Immature natural killer cell (primary cell): ENCODE measurements around the gene CD24. TPM values are rescaled to one million over a fixed set of nuclear protein-coding genes. Genes with fewer than 3 reads are reported as not detected.
"Not testable (repeated sequence)": the region's sequence is repeated elsewhere in the genome, so short reads cannot be mapped to it uniquely, and the experiment has no call there.

Experiments used
- DNase-seq, 3 donors: peaks; one replicate each; pipeline ENCODE4 v3.0.0; 2022; ENCODE audit warnings: mixed read lengths in 1 of 3
- H3K27ac Mint-ChIP-seq, 6 donors: one replicate each; pipeline ENCODE4 v1.8.0; 2020; ENCODE audit warnings: mixed read lengths in 6 of 6, mild to moderate bottlenecking in 5 of 6, inconsistent platforms in 4 of 6, moderate library complexity in 3 of 6
- H3K27me3 Mint-ChIP-seq, 3 donors: one replicate each; pipeline ENCODE4 v1.8.0; 2020 to 2021; ENCODE audit warnings: low read depth in 3 of 3, mild to moderate bottlenecking in 3 of 3, mixed read lengths in 3 of 3, moderate library complexity in 3 of 3, inconsistent platforms in 1 of 3
- H3K36me3 Mint-ChIP-seq, 3 donors: one replicate each; pipeline ENCODE4 v1.8.0; 2020; ENCODE audit warnings: mixed read lengths in 3 of 3, inconsistent platforms in 2 of 3, mild to moderate bottlenecking in 2 of 3
- H3K4me1 Mint-ChIP-seq, 2 donors: one replicate each; pipeline ENCODE4 v1.8.0; 2020; ENCODE audit warnings: inconsistent platforms in 2 of 2, mild to moderate bottlenecking in 2 of 2, mixed read lengths in 2 of 2, moderate library complexity in 1 of 2
- H3K4me3 Mint-ChIP-seq, 5 donors: one replicate each; pipeline ENCODE4 v1.8.0; 2020; ENCODE audit warnings: mild to moderate bottlenecking in 5 of 5, mixed read lengths in 5 of 5, inconsistent platforms in 3 of 5, moderate library complexity in 3 of 5
- H3K9me3 Mint-ChIP-seq, 6 donors: one replicate each; pipeline ENCODE4 v1.8.0; 2020; ENCODE audit warnings: mild to moderate bottlenecking in 6 of 6, mixed read lengths in 6 of 6, inconsistent platforms in 4 of 6, moderate library complexity in 3 of 6
- polyA plus RNA-seq, 3 donors: library from polyadenylated mRNA; unstranded; fragments of 300-500 nt; fragmentation: Illumina TruSeq; gene quantifications; one replicate each; pipeline ENCODE4 v1.2.3, GENCODE V29; 2021

CD24 gene
- polyA plus RNA-seq, 3 donors from 2014 or later = 0.28 to 0.48 TPM; not detected in 1

GRCh38 chr6:106976270-106976669 lies 1.7 kb upstream of the CD24 start:
- no peaks in the 10 kb centered on the region for H3K4me1 Mint-ChIP-seq
- H3K4me3 Mint-ChIP-seq = peak overlapping the region in 1 of 5 donors; percentile 64
- no peak overlapping the region for H3K27ac Mint-ChIP-seq
- H3K36me3 Mint-ChIP-seq = no peaks in the 10 kb centered on the region
- DNase-seq = no peak
- H3K9me3 Mint-ChIP-seq = peaks cover 0 to 2% (median 0%) of the 10 kb centered on the region in 6 donors
- peaks cover 12 to 37% (median 15%) of the 10 kb centered on the region in 3 donors for H3K27me3 Mint-ChIP-seq

GRCh38 chr6:106975738-106976064 lies 1.2 kb upstream of the CD24 start:
- no peaks in the 10 kb centered on the region for H3K36me3 Mint-ChIP-seq
- peaks cover 12 to 40% (median 19%) of the 10 kb centered on the region in 3 donors for H3K27me3 Mint-ChIP-seq
- H3K4me3 Mint-ChIP-seq = peak overlapping the region in 4 of 5 donors; percentile 29 to 64 (median 56)
- H3K27ac Mint-ChIP-seq = no peak overlapping the region
- peaks cover 0 to 2% (median 0%) of the 10 kb centered on the region in 6 donors for H3K9me3 Mint-ChIP-seq
- no peaks in the 10 kb centered on the region for H3K4me1 Mint-ChIP-seq
- no peak for DNase-seq

GRCh38 chr6:106974999-106975737 lies 639 bp upstream of the CD24 start:
- peaks cover 12 to 38% (median 19%) of the 10 kb centered on the region in 3 donors for H3K27me3 Mint-ChIP-seq
- H3K4me3 Mint-ChIP-seq = no peak overlapping the region
- H3K36me3 Mint-ChIP-seq = no peaks in the 10 kb centered on the region
- peaks cover 0 to 2% (median 0%) of the 10 kb centered on the region in 6 donors for H3K9me3 Mint-ChIP-seq
- H3K27ac Mint-ChIP-seq = no peak overlapping the region
- H3K4me1 Mint-ChIP-seq = no peaks in the 10 kb centered on the region
- DNase-seq = no peak

- DNase-seq = no peak
- peaks cover 12 to 32% (median 19%) of the 10 kb centered on the region in 3 donors for H3K27me3 Mint-ChIP-seq
- peaks cover 0 to 2% (median 0%) of the 10 kb centered on the region in 6 donors for H3K9me3 Mint-ChIP-seq
- peak overlapping the region in 4 of 5 donors; percentile 20 to 48 (median 30) for H3K4me3 Mint-ChIP-seq
- no peak overlapping the region for H3K27ac Mint-ChIP-seq
- H3K36me3 Mint-ChIP-seq = no peaks in the 10 kb centered on the region
- no peaks in the 10 kb centered on the region for H3K4me1 Mint-ChIP-seq
These were observed 643 bp downstream of the CD24 start for GRCh38 chr6:106973836-106974335.

- Mint-ChIP-seq H3K27me3 (peaks cover 12 to 35% (median 19%) of the 10 kb centered on the region in 3 donors), H3K9me3 (peaks cover 0 to 3% (median 0%) of the 10 kb centered on the region in 6 donors), H3K36me3 (no peaks in the 10 kb centered on the region), H3K4me3 (peak overlapping the region in 1 of 5 donors; percentile 7), H3K4me1 (no peaks in the 10 kb centered on the region), H3K27ac (no peak overlapping the region)
- no peak for DNase-seq
These were observed 1.3 kb downstream of the CD24 start for GRCh38 chr6:106973018-106973835.

GRCh38 chr6:106972500-106972899 lies 2.0 kb downstream of the CD24 start:
- Mint-ChIP-seq H3K4me3 (no peak overlapping the region), H3K27ac (no peak overlapping the region), H3K27me3 (peaks cover 12 to 32% (median 19%) of the 10 kb centered on the region in 3 donors), H3K36me3 (no peaks in the 10 kb centered on the region), H3K9me3 (peaks cover 0 to 3% (median 0%) of the 10 kb centered on the region in 6 donors), H3K4me1 (no peaks in the 10 kb centered on the region)
- no peak for DNase-seq

- H3K9me3 Mint-ChIP-seq, DNase-seq, H3K36me3 Mint-ChIP-seq, H3K4me1 Mint-ChIP-seq, H3K4me3 Mint-ChIP-seq, H3K27ac Mint-ChIP-seq: not testable (repeated sequence)
- peaks cover 10 to 17% (median 12%) of the 10 kb centered on the region in 3 donors for H3K27me3 Mint-ChIP-seq
These were observed 3.8 kb downstream of the CD24 start for GRCh38 chr6:106970769-106971168.

GRCh38 chr6:106967936-106968555 lies 6.5 kb downstream of the CD24 start:
- no peaks in the 10 kb centered on the region for H3K4me1 Mint-ChIP-seq
- H3K27me3 Mint-ChIP-seq = peaks cover 6 to 15% (median 8%) of the 10 kb centered on the region in 3 donors
- H3K4me3 Mint-ChIP-seq = no peak overlapping the region
- no peaks in the 10 kb centered on the region for H3K36me3 Mint-ChIP-seq
- DNase-seq = no peak
- peaks cover 0 to 3% (median 0%) of the 10 kb centered on the region in 6 donors for H3K9me3 Mint-ChIP-seq
- no peak overlapping the region for H3K27ac Mint-ChIP-seq

- DNase-seq = no peak
- peaks cover 0 to 3% (median 0%) of the 10 kb centered on the region in 6 donors for H3K9me3 Mint-ChIP-seq
- H3K4me1 Mint-ChIP-seq = no peaks in the 10 kb centered on the region
- no peak overlapping the region for H3K4me3 Mint-ChIP-seq
- no peaks in the 10 kb centered on the region for H3K36me3 Mint-ChIP-seq
- no peak overlapping the region for H3K27ac Mint-ChIP-seq
- H3K27me3 Mint-ChIP-seq = peaks cover 2 to 6% (median 4%) of the 10 kb centered on the region in 3 donors
These were observed 7.6 kb downstream of the CD24 start for GRCh38 chr6:106966671-106967640.

GRCh38 chr6:106966229-106966628 lies 8.3 kb downstream of the CD24 start:
- Mint-ChIP-seq H3K4me1 (no peaks in the 10 kb centered on the region), H3K27ac (no peak overlapping the region), H3K9me3 (peaks cover 0 to 3% (median 0%) of the 10 kb centered on the region in 6 donors), H3K27me3 (peaks cover 3 to 6% (median 4%) of the 10 kb centered on the region in 3 donors), H3K4me3 (no peak overlapping the region), H3K36me3 (no peaks in the 10 kb centered on the region)
- DNase-seq = no peak

- H3K27me3 Mint-ChIP-seq = peaks cover 0 to 3% (median 2%) of the 10 kb centered on the region in 3 donors
- DNase-seq = no peak
- no peak overlapping the region for H3K4me3 Mint-ChIP-seq
- H3K9me3 Mint-ChIP-seq = peaks cover 0 to 3% (median 0%) of the 10 kb centered on the region in 6 donors
- H3K36me3 Mint-ChIP-seq = no peaks in the 10 kb centered on the region
- H3K27ac Mint-ChIP-seq = no peak overlapping the region
- no peaks in the 10 kb centered on the region for H3K4me1 Mint-ChIP-seq
These were observed 9.6 kb downstream of the CD24 start for GRCh38 chr6:106964954-106965353.

GRCh38 chr6:106964099-106964498 lies 10.4 kb downstream of the CD24 start:
- DNase-seq = no peak
- Mint-ChIP-seq H3K9me3 (peaks cover 0 to 3% (median 0%) of the 10 kb centered on the region in 6 donors), H3K36me3 (no peaks in the 10 kb centered on the region), H3K27me3 (peaks cover 0 to 3% (median 2%) of the 10 kb centered on the region in 3 donors), H3K4me3 (no peak overlapping the region), H3K4me1 (no peaks in the 10 kb centered on the region), H3K27ac (no peak overlapping the region)

GRCh38 chr6:106963544-106963943 lies 11.0 kb downstream of the CD24 start:
- Mint-ChIP-seq H3K27me3 (peaks cover 0 to 3% (median 2%) of the 10 kb centered on the region in 3 donors), H3K36me3 (no peaks in the 10 kb centered on the region), H3K9me3 (no peaks in the 10 kb centered on the region), H3K4me3 (no peak overlapping the region), H3K27ac (no peak overlapping the region), H3K4me1 (no peaks in the 10 kb centered on the region)
- no peak for DNase-seq
